Natural killer cell (primary cell): Measurements from ENCODE around the gene ADCY2. TPM values are rescaled to one million over a fixed set of nuclear protein-coding genes. Genes with fewer than 3 reads are reported as not detected.

ENCODE experiments used
- ATAC-seq, 3 donors: fragments of 150-1000 bp in 2 of 3; fragments of 200-7000 bp in 1 of 3; cut with Tn5 transposase; 1 replicate in 1 of 3; 2 replicates in 2 of 3; pipeline ENCODE4 v1.10.0; 2021; ENCODE audit warnings: mild to moderate bottlenecking in 2 of 3, moderate library complexity in 2 of 3
- DNase-seq, 2 donors: peaks; one replicate each; pipeline versions ENCODE4 v3.0.0 to v3.0.0-alpha.2; 2013 to 2021; ENCODE audit warnings: mixed read lengths in 1 of 2
- H3K27ac ChIP-seq: one replicate; pipeline ENCODE4 v1.5.1; 2013; ENCODE audit warnings: mild to moderate bottlenecking, low read length
- H3K27me3 ChIP-seq: one replicate; pipeline ENCODE4 v1.6.1; 2013; ENCODE audit warnings: low read length; ENCODE audit not compliant: control insufficient read depth, insufficient read depth
- H3K36me3 ChIP-seq: one replicate; pipeline ENCODE4 v1.6.1; 2013; ENCODE audit warnings: low read length; ENCODE audit not compliant: control insufficient read depth, insufficient read depth
- H3K4me1 ChIP-seq: one replicate; pipeline ENCODE4 v1.6.1; 2013; ENCODE audit warnings: low read length; ENCODE audit not compliant: control insufficient read depth, insufficient read depth
- H3K4me3 ChIP-seq: one replicate; pipeline ENCODE4 v1.5.1; 2013; ENCODE audit warnings: low read length
- H3K9me3 ChIP-seq: one replicate; pipeline ENCODE4 v1.6.1; 2013; ENCODE audit warnings: low read length; ENCODE audit not compliant: control insufficient read depth, insufficient read depth
- H3K27ac Mint-ChIP-seq, 2 donors: one replicate each; pipeline ENCODE4 v1.8.0; 2022; ENCODE audit warnings: mild to moderate bottlenecking in 2 of 2, mixed read lengths in 2 of 2, moderate library complexity in 1 of 2
- H3K27me3 Mint-ChIP-seq, 2 donors: one replicate each; pipeline ENCODE4 v1.8.0; 2022; ENCODE audit warnings: low read depth in 2 of 2, mixed read lengths in 2 of 2
- H3K36me3 Mint-ChIP-seq: one replicate; pipeline ENCODE4 v1.8.0; 2022; ENCODE audit warnings: mixed read lengths
- H3K4me1 Mint-ChIP-seq, 2 donors: one replicate each; pipeline ENCODE4 v1.8.0; 2022; ENCODE audit warnings: mixed read lengths in 2 of 2
- H3K4me3 Mint-ChIP-seq: one replicate; pipeline ENCODE4 v1.8.0; 2022; ENCODE audit warnings: mild to moderate bottlenecking, moderate library complexity, mixed read lengths
- H3K9me3 Mint-ChIP-seq, 2 donors: one replicate each; pipeline ENCODE4 v1.8.0; 2022; ENCODE audit warnings: mixed read lengths in 2 of 2
- WGBS: methylation state at CpG from one replicate; pipeline ENCODE4 v1.1.7; 2013; ENCODE audit warnings: missing lambda C conversion rate; ENCODE audit not compliant: insufficient coverage; 5-methylcytosine and 5-hydroxymethylcytosine counted together
- intact Hi-C: fragments of 100-400 bp; cut with micrococcal nuclease; formaldehyde crosslinking; loops from one replicate; pipeline ENCODE4 v1.14.2; 2022
- total RNA-seq, 4 donors: library from RNA; stranded (reverse); fragments of 120-200 nt in 1 of 4; gene quantifications; one replicate each; pipeline versions ENCODE4 v1.2.3 to v1.2.4, GENCODE V29; 2013 to 2022
- TF ChIP-seq, protein P1 (sequence below): fragments of 200-600 bp; IDR thresholded peaks from one replicate; pipeline ENCODE4 v1.8.0; 2022; ENCODE audit warnings: antibody characterized with exemption

ADCY2 gene
- total RNA-seq, 3 donors from 2014 or later (not counting 1 experiment from before 2014, with no cell fraction given): not detected

DNA sequence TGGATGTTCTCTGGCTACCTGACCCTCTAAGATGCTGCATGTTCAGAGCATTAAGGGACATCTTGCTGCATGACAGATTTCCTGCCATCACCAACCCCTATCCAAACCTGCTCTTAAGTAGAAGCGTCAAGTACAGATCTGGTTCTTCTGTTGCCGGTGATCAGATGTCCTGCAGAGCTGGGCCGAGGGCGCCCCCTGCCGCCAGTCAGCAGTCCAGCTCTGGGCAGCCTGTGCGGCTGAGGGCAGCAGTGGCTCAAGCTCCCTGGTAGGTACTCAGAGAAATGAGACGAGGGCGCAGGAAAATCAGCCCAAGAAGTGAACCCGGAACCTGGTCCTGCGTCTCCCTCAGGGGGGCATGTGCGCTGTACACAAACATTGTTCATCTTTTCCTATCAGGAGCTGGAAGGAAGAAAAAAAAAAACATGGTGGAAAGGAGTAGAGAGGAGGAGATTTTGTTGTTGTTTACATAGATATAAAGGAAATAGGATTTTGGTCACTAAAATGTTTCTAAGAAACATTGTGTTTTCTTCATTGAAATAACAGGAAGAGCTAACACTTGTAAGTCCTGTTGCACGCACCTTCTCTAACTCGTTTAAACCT is 359.2 kb downstream of the ADCY2 start:
- intact Hi-C loops: no loop called here
- Mint-ChIP-seq H3K27ac (no peak overlapping the region), H3K27me3 (peaks cover 6 to 7% of the 10 kb centered on the region in 2 donors), H3K9me3 (no peaks in the 10 kb centered on the region), H3K4me1 (no peaks in the 10 kb centered on the region), H3K4me3 (no peak overlapping the region), H3K36me3 (no peaks in the 10 kb centered on the region)
- Histone ChIP-seq H3K27ac (no peak overlapping the region), H3K4me3 (no peak overlapping the region), H3K9me3 (no peaks in the 10 kb centered on the region), H3K36me3 (no peaks in the 10 kb centered on the region), H3K27me3 (no peaks in the 10 kb centered on the region), H3K4me1 (no peaks in the 10 kb centered on the region)
- 62% methylated on average over 13 of the region's 13 CpGs for WGBS
- DNase-seq: peak; percentile 14 to 17
- peak in 2 of 3 donors; percentile 36 to 46 for ATAC-seq
- TF ChIP-seq, protein P1, sequence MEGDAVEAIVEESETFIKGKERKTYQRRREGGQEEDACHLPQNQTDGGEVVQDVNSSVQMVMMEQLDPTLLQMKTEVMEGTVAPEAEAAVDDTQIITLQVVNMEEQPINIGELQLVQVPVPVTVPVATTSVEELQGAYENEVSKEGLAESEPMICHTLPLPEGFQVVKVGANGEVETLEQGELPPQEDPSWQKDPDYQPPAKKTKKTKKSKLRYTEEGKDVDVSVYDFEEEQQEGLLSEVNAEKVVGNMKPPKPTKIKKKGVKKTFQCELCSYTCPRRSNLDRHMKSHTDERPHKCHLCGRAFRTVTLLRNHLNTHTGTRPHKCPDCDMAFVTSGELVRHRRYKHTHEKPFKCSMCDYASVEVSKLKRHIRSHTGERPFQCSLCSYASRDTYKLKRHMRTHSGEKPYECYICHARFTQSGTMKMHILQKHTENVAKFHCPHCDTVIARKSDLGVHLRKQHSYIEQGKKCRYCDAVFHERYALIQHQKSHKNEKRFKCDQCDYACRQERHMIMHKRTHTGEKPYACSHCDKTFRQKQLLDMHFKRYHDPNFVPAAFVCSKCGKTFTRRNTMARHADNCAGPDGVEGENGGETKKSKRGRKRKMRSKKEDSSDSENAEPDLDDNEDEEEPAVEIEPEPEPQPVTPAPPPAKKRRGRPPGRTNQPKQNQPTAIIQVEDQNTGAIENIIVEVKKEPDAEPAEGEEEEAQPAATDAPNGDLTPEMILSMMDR: no peak

DNA sequence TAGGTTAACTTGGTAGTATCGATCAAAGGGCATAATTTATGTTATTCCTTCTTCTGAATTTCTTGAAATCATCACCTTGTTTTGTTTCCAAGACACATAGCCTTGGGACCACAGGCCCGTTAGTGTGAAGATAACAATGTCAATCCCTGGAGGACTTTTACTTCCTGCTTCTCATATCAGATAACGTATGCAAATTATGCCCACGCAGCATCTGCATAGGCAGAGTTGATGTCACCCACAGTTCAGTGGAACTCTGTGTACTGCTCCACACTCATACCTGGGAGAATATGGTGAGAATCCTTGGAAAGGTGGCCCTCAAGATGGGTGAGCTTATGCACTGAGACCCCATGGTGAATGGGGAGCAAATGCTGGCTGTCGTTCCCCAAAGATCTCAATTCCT is 360.0 kb downstream of the ADCY2 start:
- H3K4me3 ChIP-seq: no peak overlapping the region
- H3K27ac ChIP-seq: no peak overlapping the region
- Mint-ChIP-seq H3K27ac (no peak overlapping the region), H3K9me3 (no peaks in the 10 kb centered on the region), H3K4me1 (no peaks in the 10 kb centered on the region), H3K36me3 (no peaks in the 10 kb centered on the region), H3K27me3 (peaks cover 6 to 7% of the 10 kb centered on the region in 2 donors), H3K4me3 (no peak overlapping the region)
- WGBS: 87% methylated on average over 5 of the region's 5 CpGs
- H3K27me3 ChIP-seq: no peaks in the 10 kb centered on the region
- ATAC-seq: no peak
- H3K9me3 ChIP-seq: no peaks in the 10 kb centered on the region
- DNase-seq: no peak
- no peaks in the 10 kb centered on the region for H3K4me1 ChIP-seq
- no peaks in the 10 kb centered on the region for H3K36me3 ChIP-seq
- intact Hi-C loops: no loop called here
- TF ChIP-seq, protein P1: no peak

DNA sequence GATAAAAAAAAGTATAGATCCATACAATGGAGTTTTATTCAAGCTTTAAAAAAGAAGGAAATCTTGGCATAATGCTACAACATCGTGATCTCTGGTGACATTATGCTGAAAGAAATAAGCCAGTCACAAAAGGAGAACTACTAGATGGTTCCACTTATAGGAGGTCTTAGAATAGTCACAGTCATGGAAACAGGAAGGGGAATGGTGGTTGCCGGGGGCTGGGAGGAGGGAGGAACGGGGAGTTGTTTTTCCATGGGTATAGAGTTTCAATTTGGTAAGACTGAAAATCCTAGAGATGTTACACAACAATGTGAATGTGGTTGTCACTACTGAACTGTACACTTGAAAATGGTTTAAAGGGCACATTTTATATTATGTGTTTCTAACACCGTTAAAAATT is 360.5 kb downstream of the ADCY2 start:
- Mint-ChIP-seq H3K9me3 (no peaks in the 10 kb centered on the region), H3K27ac (no peak overlapping the region), H3K36me3 (no peaks in the 10 kb centered on the region), H3K4me1 (no peaks in the 10 kb centered on the region), H3K4me3 (no peak overlapping the region), H3K27me3 (peaks cover 6 to 7% of the 10 kb centered on the region in 2 donors)
- DNase-seq (no peak), ATAC-seq (no peak)
- Histone ChIP-seq H3K27me3 (no peaks in the 10 kb centered on the region), H3K4me1 (no peaks in the 10 kb centered on the region), H3K36me3 (no peaks in the 10 kb centered on the region), H3K27ac (no peak overlapping the region), H3K9me3 (no peaks in the 10 kb centered on the region), H3K4me3 (no peak overlapping the region)
- WGBS: 24% methylated on average over 4 of the region's 4 CpGs
- intact Hi-C loops: no loop called here
- TF ChIP-seq, protein P1: no peak
